ENCODE measurements around the gene RIOK1.

DNA sequence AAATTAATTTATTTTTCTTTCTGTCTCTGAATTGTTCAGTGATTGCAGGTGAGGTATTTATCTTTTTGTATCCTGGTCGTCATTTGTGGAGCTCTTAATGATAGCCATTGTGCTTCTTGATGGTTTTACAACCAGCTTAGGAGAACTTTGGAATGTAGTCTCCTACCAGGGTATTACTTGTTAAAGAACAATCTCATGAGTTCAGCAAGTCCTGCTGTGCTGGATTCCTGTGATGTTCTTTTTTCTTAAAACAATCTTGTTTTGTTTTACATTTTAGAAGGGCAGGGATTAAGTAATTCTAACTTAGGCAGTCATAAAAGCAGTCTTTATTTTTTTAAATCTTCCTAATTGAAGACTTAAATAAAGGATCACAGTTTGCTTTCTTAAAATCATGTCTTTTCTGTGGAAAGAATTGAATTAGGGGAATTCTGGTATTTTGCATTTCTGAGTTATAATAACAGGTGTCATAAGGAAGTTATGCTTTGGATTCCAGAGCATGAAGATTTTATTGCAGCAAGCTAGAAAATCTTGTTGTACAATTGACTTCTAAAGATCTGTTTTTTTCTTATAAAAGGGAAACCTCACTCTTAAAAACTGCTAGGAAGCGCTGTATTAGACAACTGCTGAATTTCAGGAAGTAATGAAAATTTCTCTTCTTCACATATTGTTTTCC is 23.7 kb downstream of the RIOK1 start:
- no peak for TF ChIP-seq POLR2A (IDR thresholded peaks at IDR 0.05; ENCODE audit: low read depth, low read length)
- TF ChIP-seq POLR2AphosphoS5 (IDR thresholded peaks at IDR 0.05; ENCODE audit: low read depth, low read length) = no peak
- TF ChIP-seq TAF1 (IDR thresholded peaks at IDR 0.05; ENCODE audit: borderline replicate concordance, low read depth, low read length) = no peak

All from GM12892 (cell line).